ENCODE measurements around the gene GTF3A. TPM values are rescaled to one million over a fixed set of nuclear protein-coding genes. Genes with fewer than 3 reads are reported as not detected.

Gene GTF3A
- total and polyA plus RNA-seq, 2 of the 8 experiments (the other 6 are each of a cell fraction or from before 2014, with no cell fraction given): 41.6 to 96.5 TPM

DNA sequence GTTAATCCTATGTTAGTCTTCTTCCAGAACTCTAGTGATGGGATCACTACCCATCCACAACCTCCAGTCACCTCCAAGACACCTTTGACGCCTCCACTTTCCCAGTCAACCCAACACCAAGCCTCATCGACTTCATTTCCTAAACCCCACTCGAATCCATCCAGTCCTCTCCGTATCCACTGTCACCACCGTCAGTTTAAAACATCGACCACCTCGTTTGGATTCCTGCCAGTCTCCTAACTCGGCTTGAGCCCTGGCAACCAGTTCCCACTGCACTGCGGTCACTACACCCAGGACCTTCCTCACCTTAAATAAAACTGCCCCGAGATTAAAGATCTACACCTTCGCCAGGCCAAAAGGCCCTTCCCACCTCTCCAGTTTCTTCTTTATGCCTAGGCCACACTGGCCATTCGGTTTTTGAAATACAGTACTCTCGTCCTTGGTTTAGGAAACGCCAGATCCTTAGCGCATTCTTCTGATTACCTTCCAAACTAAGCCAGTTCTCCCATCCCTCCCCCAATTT is 24.7 kb downstream of the GTF3A start:
- Histone ChIP-seq H3K14ac (ENCODE audit: insufficient read length) (no peak overlapping the region), H3K9ac (replicated peaks in 1 of 4; ENCODE audit: extremely low read depth in 1 of 4, low read depth in 3 of 4, low read length in 3 of 4) (peak overlapping the region in 2 of 4 experiments; percentile 35 to 47; a peak in 4 of 7 replicates), H3K23me2 (ENCODE audit: low read depth, low read length) (peaks cover 7% of the 10 kb centered on the region), H2BK20ac (ENCODE audit: low read length) (no peak overlapping the region), H2BK15ac (ENCODE audit: low read length) (no peak overlapping the region), H3K27ac (ENCODE audit: low read depth, low read length) (peak overlapping the region; percentile 38; the same call in 1 of the 2 replicates), H2AFZ (ENCODE audit: low read length) (peak overlapping the region; percentile 24), H3K79me2 (ENCODE audit: control insufficient read depth in 1 of 2, insufficient read depth in 2 of 2, low read length in 2 of 2) (peaks cover 0 to 41% of the 10 kb centered on the region in 2 experiments; a peak in 3 of 4 replicates), H3K23ac (ENCODE audit: insufficient read length) (no peak overlapping the region), H3K27me3 (replicated peaks in 1 of 4; ENCODE audit: control insufficient read depth in 3 of 4, extremely low read depth in 1 of 4, insufficient read depth in 3 of 4, low read length in 3 of 4) (no peaks in the 10 kb centered on the region), H3K4me2 (ENCODE audit: insufficient read depth in 1 of 2, low read depth in 2 of 2, low read length in 2 of 2) (peak overlapping the region; percentile 85 to 94), H3K79me1 (ENCODE audit: low read depth, low read length) (peaks cover 8% of the 10 kb centered on the region; the same call in 1 of the 2 replicates), H4K91ac (replicated peaks; ENCODE audit: insufficient read length, low read length) (no peak overlapping the region), H4K20me1 (replicated peaks in 1 of 2; ENCODE audit: control insufficient read depth in 1 of 2, insufficient read depth in 2 of 2, low read length in 2 of 2) (no peaks in the 10 kb centered on the region), H2BK5ac (ENCODE audit: low read depth, low read length) (no peak overlapping the region), H2AK5ac (ENCODE audit: low read depth, low read length) (no peak overlapping the region), H3K4me1 (replicated peaks in 1 of 4; ENCODE audit: control insufficient read depth in 3 of 4, insufficient read depth in 4 of 4, low read length in 3 of 4) (peaks cover 0 to 8% (median 1%) of the 10 kb centered on the region in 4 experiments; a peak in 4 of 7 replicates), H3K18ac (ENCODE audit: extremely low read depth, low read length) (no peak overlapping the region), H3K56ac (replicated peaks; ENCODE audit: insufficient read length, low read depth, low read length) (no peak overlapping the region), H2BK120ac (replicated peaks; ENCODE audit: low read depth, low read length) (no peak overlapping the region), H3K4me3 (ENCODE audit: extremely low read depth in 1 of 4, insufficient read depth in 2 of 4, low read depth in 3 of 4, low read length in 4 of 4) (peak overlapping the region; percentile 74 to 89 (median 80)), H2BK12ac (ENCODE audit: low read depth, low read length) (no peak overlapping the region), H3K9me3 (ENCODE audit: insufficient read depth in 2 of 2, low read depth in 1 of 2, low read length in 1 of 2) (no peaks in the 10 kb centered on the region), H4K8ac (ENCODE audit: extremely low read depth, insufficient read depth, low read length) (no peak overlapping the region), H4K5ac (ENCODE audit: insufficient read length, low read depth, low read length) (no peak overlapping the region), H3K4ac (replicated peaks; ENCODE audit: insufficient read length, low read depth, low read length) (no peak overlapping the region), H3K36me3 (ENCODE audit: control insufficient read depth in 2 of 4, insufficient read depth in 4 of 4, low read length in 3 of 4) (no peaks in the 10 kb centered on the region; a peak in 1 of 8 replicates)
- TF ChIP-seq BRCA1 (IDR thresholded peaks at IDR 0.05; ENCODE audit: low read depth, low read length): no peak
- ChIA-PET POLR2A (ENCODE audit: partially characterized antibody) (interaction anchor here (0.5 to 1.3 kb wide), 7 partner anchors 14 to 172 kb away, joined by 3 to 4 read pairs (median 3); partner anchors contain the start of gene GTF3A), CTCF (ENCODE audit: partially characterized antibody) (interaction anchor here (0.9 to 1.9 kb wide), 4 partner anchors 23 to 87 kb away, joined by 3 to 5 read pairs (median 4); no protein-coding TSS in a partner anchor)
- no peak for FAIRE-seq
- DNase-seq (ENCODE audit: low read depth in 1 of 2, low spot score in 2 of 2): no peak
- 81% methylated on average over 15 of the region's 15 CpGs; no CpG with 5 or more reads in 1 of the 2 experiments for WGBS, 2 experiments (ENCODE audit: extremely low coverage in 1 of 2, insufficient coverage in 1 of 2, insufficient read length in 1 of 2, insufficient replicate concordance in 2 of 2, low coverage in 1 of 2, low lambda C conversion rate in 2 of 2, missing lambda C conversion rate in 1 of 2)
